T-helper 2 cell treated with Interferon-gamma antibody and Interleukin-4, amounts not matched to agents 5 μg/mL and 100 μg/mL, for 36 hours (primary cell): ENCODE measurements around the gene DQX1.
A peak's percentile ranks its signal among the peaks of the same experiment; 100 is the strongest.

Source experiments
- DNase-seq: peaks from one replicate; pipeline ENCODE4 v3.0.0; 2021; ENCODE audit warnings: low spot score
- H3K27ac Mint-ChIP-seq: one replicate; pipeline ENCODE4 v1.8.0; 2021; ENCODE audit warnings: mild to moderate bottlenecking, mixed read lengths
- H3K27me3 Mint-ChIP-seq: one replicate; pipeline ENCODE4 v1.8.0; 2021; ENCODE audit warnings: low read depth, mixed read lengths
- H3K36me3 Mint-ChIP-seq: one replicate; pipeline ENCODE4 v1.8.0; 2021; ENCODE audit warnings: low read depth, mixed read lengths
- H3K4me1 Mint-ChIP-seq: one replicate; pipeline ENCODE4 v1.8.0; 2021; ENCODE audit warnings: low read depth, mixed read lengths
- H3K4me3 Mint-ChIP-seq: one replicate; pipeline ENCODE4 v1.8.0; 2022; ENCODE audit warnings: mild to moderate bottlenecking, moderate library complexity, mixed read lengths
- H3K9me3 Mint-ChIP-seq: one replicate; pipeline ENCODE4 v1.8.0; 2021; ENCODE audit warnings: mixed read lengths

DQX1 gene

GRCh38 chr2:74532222-74532621 lies 6.2 kb upstream of the DQX1 start:
- DNase-seq: no peak
- H3K4me3 Mint-ChIP-seq: peak overlapping the region; percentile 98
- peaks cover 40% of the 10 kb centered on the region for H3K36me3 Mint-ChIP-seq
- peak overlapping the region; percentile 63 for H3K27ac Mint-ChIP-seq
- no peaks in the 10 kb centered on the region for H3K9me3 Mint-ChIP-seq
- peaks cover 28% of the 10 kb centered on the region for H3K4me1 Mint-ChIP-seq
- H3K27me3 Mint-ChIP-seq: no peaks in the 10 kb centered on the region

- Mint-ChIP-seq H3K9me3 (no peaks in the 10 kb centered on the region), H3K27ac (peak overlapping the region; percentile 94), H3K36me3 (peaks cover 46% of the 10 kb centered on the region), H3K4me1 (peaks cover 31% of the 10 kb centered on the region), H3K27me3 (no peaks in the 10 kb centered on the region), H3K4me3 (peak overlapping the region; percentile 98)
- no peak for DNase-seq
Observed at GRCh38 chr2:74531666-74532065, 5.6 kb upstream of the DQX1 start.

GRCh38 chr2:74530239-74531187 lies 4.5 kb upstream of the DQX1 start:
- H3K27ac Mint-ChIP-seq: peak overlapping the region; percentile 94
- H3K9me3 Mint-ChIP-seq: no peaks in the 10 kb centered on the region
- peak; percentile 64 for DNase-seq
- peaks cover 38% of the 10 kb centered on the region for H3K4me1 Mint-ChIP-seq
- peak overlapping the region; percentile 98 for H3K4me3 Mint-ChIP-seq
- H3K36me3 Mint-ChIP-seq: peaks cover 56% of the 10 kb centered on the region
- no peaks in the 10 kb centered on the region for H3K27me3 Mint-ChIP-seq

- H3K4me1 Mint-ChIP-seq: peaks cover 38% of the 10 kb centered on the region
- H3K27ac Mint-ChIP-seq: peak within 1 kb of the TSS; percentile 94
- peaks cover 60% of the 10 kb centered on the region for H3K36me3 Mint-ChIP-seq
- H3K9me3 Mint-ChIP-seq: no peaks in the 10 kb centered on the region
- DNase-seq: peak; percentile 96
- H3K4me3 Mint-ChIP-seq: peak within 1 kb of the TSS; percentile 98
- H3K27me3 Mint-ChIP-seq: no peaks in the 10 kb centered on the region
Observed at GRCh38 chr2:74529357-74530238, 3.6 kb upstream of the DQX1 start, which contains the start of the genes AUP1 and HTRA2. Gene AUP1, minus strand, starts transcription at chr2:74529706. Its CDS starts 77 bp downstream, at chr2:74529629. Gene HTRA2, plus strand, starts transcription at chr2:74529933. Its CDS starts 74 bp downstream, at chr2:74530007.

GRCh38 chr2:74528600-74529356 lies 2.7 kb upstream of the DQX1 start:
- H3K4me1 Mint-ChIP-seq: peaks cover 38% of the 10 kb centered on the region
- peaks cover 58% of the 10 kb centered on the region for H3K36me3 Mint-ChIP-seq
- peak overlapping the region; percentile 94 for H3K27ac Mint-ChIP-seq
- H3K4me3 Mint-ChIP-seq: peak overlapping the region; percentile 98
- no peaks in the 10 kb centered on the region for H3K27me3 Mint-ChIP-seq
- no peak for DNase-seq
- no peaks in the 10 kb centered on the region for H3K9me3 Mint-ChIP-seq

- H3K27me3 Mint-ChIP-seq: no peaks in the 10 kb centered on the region
- no peaks in the 10 kb centered on the region for H3K9me3 Mint-ChIP-seq
- peak overlapping the region; percentile 98 for H3K4me3 Mint-ChIP-seq
- H3K4me1 Mint-ChIP-seq: peaks cover 38% of the 10 kb centered on the region
- peak overlapping the region; percentile 94 for H3K27ac Mint-ChIP-seq
- H3K36me3 Mint-ChIP-seq: peaks cover 56% of the 10 kb centered on the region
- DNase-seq: no peak
Observed at GRCh38 chr2:74527741-74528140, 1.7 kb upstream of the DQX1 start.

- Mint-ChIP-seq H3K36me3 (peaks cover 47% of the 10 kb centered on the region), H3K4me1 (peaks cover 32% of the 10 kb centered on the region), H3K9me3 (no peaks in the 10 kb centered on the region), H3K27me3 (no peaks in the 10 kb centered on the region), H3K4me3 (no peak overlapping the region), H3K27ac (peak overlapping the region; percentile 16)
- no peak for DNase-seq
Observed at GRCh38 chr2:74526649-74527230, 709 bp upstream of the DQX1 start.

GRCh38 chr2:74524955-74525716 lies 895 bp downstream of the DQX1 start:
- peaks cover 38% of the 10 kb centered on the region for H3K36me3 Mint-ChIP-seq
- H3K27me3 Mint-ChIP-seq: peaks cover 3% of the 10 kb centered on the region
- no peak overlapping the region for H3K4me3 Mint-ChIP-seq
- H3K4me1 Mint-ChIP-seq: peaks cover 20% of the 10 kb centered on the region
- no peaks in the 10 kb centered on the region for H3K9me3 Mint-ChIP-seq
- no peak overlapping the region for H3K27ac Mint-ChIP-seq
- no peak for DNase-seq

- peaks cover 15% of the 10 kb centered on the region for H3K27me3 Mint-ChIP-seq
- no peak for DNase-seq
- no peaks in the 10 kb centered on the region for H3K9me3 Mint-ChIP-seq
- peaks cover 35% of the 10 kb centered on the region for H3K36me3 Mint-ChIP-seq
- no peak overlapping the region for H3K27ac Mint-ChIP-seq
- peaks cover 20% of the 10 kb centered on the region for H3K4me1 Mint-ChIP-seq
- H3K4me3 Mint-ChIP-seq: no peak overlapping the region
Observed at GRCh38 chr2:74524005-74524404, 2.0 kb downstream of the DQX1 start.

GRCh38 chr2:74522516-74522915 lies 3.5 kb downstream of the DQX1 start:
- peaks cover 23% of the 10 kb centered on the region for H3K36me3 Mint-ChIP-seq
- no peak for DNase-seq
- H3K4me3 Mint-ChIP-seq: no peak overlapping the region
- H3K27ac Mint-ChIP-seq: no peak overlapping the region
- H3K27me3 Mint-ChIP-seq: peaks cover 30% of the 10 kb centered on the region
- no peaks in the 10 kb centered on the region for H3K9me3 Mint-ChIP-seq
- H3K4me1 Mint-ChIP-seq: peaks cover 14% of the 10 kb centered on the region

GRCh38 chr2:74516650-74517049 lies 9.4 kb downstream of the DQX1 start:
- Mint-ChIP-seq H3K4me1 (peaks cover 16% of the 10 kb centered on the region), H3K27me3 (peaks cover 73% of the 10 kb centered on the region), H3K4me3 (peak overlapping the region; percentile 76), H3K9me3 (no peaks in the 10 kb centered on the region), H3K27ac (no peak overlapping the region), H3K36me3 (peaks cover 8% of the 10 kb centered on the region)
- DNase-seq: no peak

GRCh38 chr2:74515981-74516633 lies 9.9 kb downstream of the DQX1 start:
- H3K4me1 Mint-ChIP-seq: peaks cover 20% of the 10 kb centered on the region
- DNase-seq: peak; percentile 71
- no peaks in the 10 kb centered on the region for H3K9me3 Mint-ChIP-seq
- H3K36me3 Mint-ChIP-seq: peaks cover 8% of the 10 kb centered on the region
- H3K27ac Mint-ChIP-seq: no peak overlapping the region
- peaks cover 78% of the 10 kb centered on the region for H3K27me3 Mint-ChIP-seq
- peak overlapping the region; percentile 76 for H3K4me3 Mint-ChIP-seq
